Body of pancreas (tissue), 4 donors: ENCODE measurements around the gene GCH1. TPM values are rescaled to one million over a fixed set of nuclear protein-coding genes. Genes with fewer than 3 reads are reported as not detected.

Experiments
- ATAC-seq: fragments of 150-250 bp; one replicate; pipeline ENCODE4 v1.9.1; 2016
- DNase-seq, 4 donors: peaks; one replicate each; pipeline ENCODE4 v3.0.0-alpha.2; 2019
- H3K27ac ChIP-seq, 4 donors: fragments of 200-600 bp; sonication (generic); 1 replicate in 3 of 4; 2 replicates in 1 of 4; pipeline versions ENCODE4 v1.5.1 to v1.6.1; 2016 to 2019; ENCODE audit warnings: mild to moderate bottlenecking in 1 of 4, mixed read lengths in 1 of 4, moderate library complexity in 1 of 4
- H3K27me3 ChIP-seq, 2 donors: fragments of 200-600 bp; sonication (generic); one replicate each; pipeline ENCODE4 v1.6.0; 2016; ENCODE audit warnings: mild to moderate bottlenecking in 1 of 2
- H3K36me3 ChIP-seq, 2 donors: fragments of 200-600 bp; sonication (generic); replicated peaks in 1 of 2; 2 replicates each; pipeline ENCODE4 v1.5.1; 2016; ENCODE audit warnings: low read depth in 2 of 2; ENCODE audit not compliant: insufficient read depth in 1 of 2
- H3K4me1 ChIP-seq: fragments of 200-600 bp; sonication (generic); one replicate; pipeline ENCODE4 v1.6.0; 2016
- H3K4me3 ChIP-seq, 2 donors: fragments of 200-600 bp; sonication (generic); 1 replicate in 1 of 2; 2 replicates in 1 of 2; pipeline ENCODE4 v1.5.1; 2016 to 2019
- H3K9me3 ChIP-seq, 3 donors: fragments of 200-600 bp; sonication (generic); 1 replicate in 2 of 3; 2 replicates in 1 of 3; pipeline ENCODE4 v1.5.1; 2016
- POLR2A ChIP-seq, 3 donors: fragments of 450-650 bp; IDR thresholded peaks; one replicate each; pipeline ENCODE4 v1.6.1; 2016; ENCODE audit warnings: antibody characterized with exemption in 3 of 3, mild to moderate bottlenecking in 2 of 3
- WGBS, 2 donors: methylation state at CpG; one replicate each; pipeline ENCODE4 v1.1.5; 2017; 5-methylcytosine and 5-hydroxymethylcytosine counted together
- intact Hi-C: fragments of 100-400 bp; cut with DNase I; formaldehyde crosslinking; loops from one replicate; pipeline ENCODE4 v1.15.1; 2023
- total RNA-seq, 2 donors: library from RNA; depleted of rRNA; stranded (reverse); fragments of >200 nt; gene quantifications; one replicate each; pipeline ENCODE4 v1.1.0, GENCODE V29; 2016
- TF ChIP-seq, protein P1 (sequence below), 7 experiments: fragments of 450-650 bp in 4 of 7; fragments of 200-600 bp in 3 of 7; sonication (generic) in 3 of 7; IDR thresholded peaks; one replicate each; pipeline ENCODE4 v1.5.1; 2016 to 2019; ENCODE audit warnings: antibody characterized with exemption in 7 of 7

Gene GCH1
- total RNA-seq, 2 donors from 2014 or later, result 6.0 to 11.9 TPM

DNA sequence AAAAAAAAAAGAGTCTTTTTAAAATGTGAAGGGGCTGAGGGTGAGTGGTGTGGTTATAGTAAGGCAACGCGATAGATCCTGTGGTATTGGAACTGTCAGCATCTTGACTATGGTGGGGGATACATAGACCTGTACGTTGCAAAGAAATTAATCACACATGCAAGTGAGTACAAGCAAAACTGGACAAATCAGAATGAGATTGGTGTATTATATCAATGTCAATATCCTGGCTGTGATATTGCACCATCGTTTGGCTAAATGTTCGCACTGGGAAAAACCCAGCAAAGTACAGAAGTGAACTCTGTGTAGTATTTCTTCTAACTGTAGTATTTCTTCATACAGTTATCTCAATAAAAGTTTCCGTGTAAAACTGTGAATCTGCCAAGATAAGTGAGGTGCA lies 67.9 kb downstream of the GCH1 start:
- DNase-seq, result no peak
- H3K27ac ChIP-seq, result no peak overlapping the region

DNA sequence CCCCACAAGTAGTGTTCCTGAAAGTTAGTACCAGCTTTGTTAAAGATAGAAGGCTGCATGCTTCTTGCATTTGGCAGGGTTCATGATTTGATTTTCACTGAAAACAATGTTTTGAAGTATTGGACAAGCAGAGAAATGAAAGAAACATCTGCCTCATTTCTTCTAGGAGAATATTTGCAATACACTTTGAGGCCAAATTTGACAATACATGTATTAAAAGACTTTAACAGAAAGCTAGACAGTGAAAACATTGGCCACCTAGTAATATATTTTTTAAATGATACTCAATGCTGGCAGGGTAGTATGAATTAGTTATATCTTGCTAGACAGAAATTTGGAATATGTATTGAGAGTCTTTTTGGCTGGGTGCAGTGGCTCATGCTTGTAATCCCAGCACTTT lies 68.5 kb downstream of the GCH1 start:
- H3K27me3 ChIP-seq, result no peaks in the 10 kb centered on the region
- H3K9me3 ChIP-seq, result peaks cover 0 to 6% (median 0%) of the 10 kb centered on the region in 3 donors
- no peak overlapping the region for H3K27ac ChIP-seq
- intact Hi-C loops, result no loop called here
- TF ChIP-seq POLR2A (IDR thresholded peaks at IDR 0.05), result no peak
- TF ChIP-seq, protein P1, sequence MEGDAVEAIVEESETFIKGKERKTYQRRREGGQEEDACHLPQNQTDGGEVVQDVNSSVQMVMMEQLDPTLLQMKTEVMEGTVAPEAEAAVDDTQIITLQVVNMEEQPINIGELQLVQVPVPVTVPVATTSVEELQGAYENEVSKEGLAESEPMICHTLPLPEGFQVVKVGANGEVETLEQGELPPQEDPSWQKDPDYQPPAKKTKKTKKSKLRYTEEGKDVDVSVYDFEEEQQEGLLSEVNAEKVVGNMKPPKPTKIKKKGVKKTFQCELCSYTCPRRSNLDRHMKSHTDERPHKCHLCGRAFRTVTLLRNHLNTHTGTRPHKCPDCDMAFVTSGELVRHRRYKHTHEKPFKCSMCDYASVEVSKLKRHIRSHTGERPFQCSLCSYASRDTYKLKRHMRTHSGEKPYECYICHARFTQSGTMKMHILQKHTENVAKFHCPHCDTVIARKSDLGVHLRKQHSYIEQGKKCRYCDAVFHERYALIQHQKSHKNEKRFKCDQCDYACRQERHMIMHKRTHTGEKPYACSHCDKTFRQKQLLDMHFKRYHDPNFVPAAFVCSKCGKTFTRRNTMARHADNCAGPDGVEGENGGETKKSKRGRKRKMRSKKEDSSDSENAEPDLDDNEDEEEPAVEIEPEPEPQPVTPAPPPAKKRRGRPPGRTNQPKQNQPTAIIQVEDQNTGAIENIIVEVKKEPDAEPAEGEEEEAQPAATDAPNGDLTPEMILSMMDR (IDR thresholded peaks at IDR 0.05), result no peak
- DNase-seq (no peak), ATAC-seq (no peak)
- no peaks in the 10 kb centered on the region for H3K4me1 ChIP-seq
- no peaks in the 10 kb centered on the region for H3K36me3 ChIP-seq
- H3K4me3 ChIP-seq, result no peak overlapping the region

More for the DNA sequence above, 67.9 kb downstream of the GCH1 start:
- no peaks in the 10 kb centered on the region for H3K36me3 ChIP-seq
- no peak overlapping the region for H3K4me3 ChIP-seq
- WGBS, 2 donors, result 75 to 81% methylated on average over 6 of the region's 6 CpGs
- ATAC-seq, result no peak
- no peaks in the 10 kb centered on the region for H3K27me3 ChIP-seq
- peaks cover 0 to 6% (median 0%) of the 10 kb centered on the region in 3 donors for H3K9me3 ChIP-seq
- intact Hi-C loops, result no loop called here
- TF ChIP-seq, protein P1 (IDR thresholded peaks at IDR 0.05), result no peak
- TF ChIP-seq POLR2A (IDR thresholded peaks at IDR 0.05), result no peak
- H3K4me1 ChIP-seq, result no peaks in the 10 kb centered on the region

DNA sequence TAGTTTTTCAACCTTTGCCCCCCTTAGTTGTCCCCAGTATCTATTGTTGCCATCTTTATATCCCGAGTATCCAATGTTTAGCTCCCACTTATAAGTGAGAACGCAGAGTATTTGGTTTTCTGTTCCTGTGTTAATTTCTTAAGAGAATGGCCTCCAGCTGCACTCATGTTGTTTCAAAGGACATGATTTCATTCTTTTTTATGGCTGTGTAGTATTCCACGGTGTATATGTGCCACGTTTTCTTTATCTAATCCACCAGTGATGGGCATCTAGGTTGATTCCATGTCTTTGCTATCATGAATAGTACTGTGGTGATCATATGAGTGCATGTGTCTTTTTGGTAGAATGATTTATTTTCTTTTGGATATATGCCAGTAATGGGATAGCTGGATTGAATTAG lies 72.0 kb downstream of the GCH1 start:
- no peaks in the 10 kb centered on the region for H3K36me3 ChIP-seq
- no peaks in the 10 kb centered on the region for H3K4me1 ChIP-seq
- peaks cover 0 to 6% (median 0%) of the 10 kb centered on the region in 3 donors for H3K9me3 ChIP-seq
- no peak for TF ChIP-seq POLR2A (IDR thresholded peaks at IDR 0.05)
- TF ChIP-seq, protein P1 (IDR thresholded peaks at IDR 0.05), result no peak
- ATAC-seq (no peak), DNase-seq (no peak)
- no peaks in the 10 kb centered on the region for H3K27me3 ChIP-seq
- no peak overlapping the region for H3K4me3 ChIP-seq
- 73 to 89% methylated on average over 4 of the region's 4 CpGs for WGBS, 2 donors
- no peak overlapping the region for H3K27ac ChIP-seq
- intact Hi-C loops, result no loop called here

DNA sequence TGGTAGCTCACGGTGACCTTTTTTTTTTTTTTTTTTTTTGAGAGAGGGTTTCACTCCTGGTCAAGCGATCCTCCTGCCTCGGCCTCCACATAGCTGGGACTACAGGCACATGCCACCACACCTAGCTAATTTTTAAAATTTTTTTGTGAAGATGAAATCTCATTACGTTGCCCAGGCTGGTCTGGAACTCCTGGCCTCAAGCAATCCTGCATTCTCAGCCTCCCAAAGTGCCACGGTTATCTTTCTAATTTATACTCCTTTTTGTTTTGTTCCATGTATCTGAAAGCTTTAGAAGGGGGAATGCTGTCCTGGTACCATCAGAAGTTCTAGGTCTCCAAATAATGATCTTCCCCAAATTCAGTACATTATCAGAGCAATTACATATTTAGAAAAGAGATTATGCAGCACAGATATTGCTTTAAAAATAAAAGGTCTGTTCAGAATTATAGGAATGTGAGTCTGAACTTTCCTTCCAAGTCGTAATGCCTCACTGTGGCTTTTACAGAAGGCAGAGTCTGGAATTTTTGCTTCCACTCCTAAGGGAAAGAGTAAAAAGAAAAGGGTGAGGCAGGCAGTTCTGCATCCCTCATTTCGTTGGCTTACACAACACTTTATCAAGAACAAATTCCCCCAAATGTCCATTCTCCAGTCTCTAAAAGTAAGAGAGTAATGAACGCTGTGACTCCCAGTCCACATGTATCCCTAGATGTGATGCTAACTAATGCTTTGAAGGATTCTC lies 73.0 kb downstream of the GCH1 start:
- intact Hi-C loops, result no loop called here
- H3K27me3 ChIP-seq, result no peaks in the 10 kb centered on the region
- DNase-seq, result no peak
- ATAC-seq, result no peak
- peaks cover 0 to 6% (median 0%) of the 10 kb centered on the region in 3 donors for H3K9me3 ChIP-seq
- H3K27ac ChIP-seq, result no peak overlapping the region
- H3K36me3 ChIP-seq, result no peaks in the 10 kb centered on the region
- TF ChIP-seq POLR2A (IDR thresholded peaks at IDR 0.05), result no peak
- TF ChIP-seq, protein P1 (IDR thresholded peaks at IDR 0.05), result no peak
- WGBS, 2 donors, result 63 to 71% methylated on average over 8 of the region's 8 CpGs
- peak overlapping the region in 1 of 2 donors; percentile 5 for H3K4me3 ChIP-seq
- H3K4me1 ChIP-seq, result no peaks in the 10 kb centered on the region

DNA sequence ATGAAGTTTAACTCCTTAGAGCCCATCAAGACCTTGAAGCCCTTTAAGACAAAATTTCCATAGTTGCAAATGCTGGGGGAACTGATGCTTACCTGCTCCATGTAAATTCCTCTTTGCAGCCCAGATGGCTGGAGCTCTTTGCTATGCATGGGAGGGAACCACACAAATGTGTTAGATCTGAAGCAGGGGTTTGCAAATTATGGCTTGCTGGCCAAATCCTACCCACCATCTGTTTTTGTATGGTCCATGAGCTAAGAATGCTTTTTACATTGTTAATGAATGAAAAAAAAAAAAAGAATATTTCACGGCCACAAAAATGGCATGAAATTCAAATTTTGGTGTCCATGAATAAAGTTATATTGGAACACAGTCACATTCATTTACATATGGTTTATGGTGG lies 74.6 kb downstream of the GCH1 start:
- Histone ChIP-seq H3K36me3 (no peaks in the 10 kb centered on the region), H3K27me3 (no peaks in the 10 kb centered on the region), H3K4me3 (no peak overlapping the region), H3K27ac (no peak overlapping the region), H3K9me3 (peaks cover 0 to 11% (median 0%) of the 10 kb centered on the region in 3 donors), H3K4me1 (no peaks in the 10 kb centered on the region)
- ATAC-seq, result no peak
- no peak for TF ChIP-seq POLR2A (IDR thresholded peaks at IDR 0.05)
- TF ChIP-seq, protein P1 (IDR thresholded peaks at IDR 0.05), result no peak
- intact Hi-C loops, result no loop called here
- DNase-seq, result no peak
- WGBS, 2 donors, result 91 to 97% methylated on average over 1 of the region's 1 CpG
